Measurements from ENCODE around the gene C19orf18. TPM values are rescaled to one million over a fixed set of nuclear protein-coding genes. Genes with fewer than 3 reads are reported as not detected.
"Not testable (repeated sequence)": the region's sequence is repeated elsewhere in the genome, so short reads cannot be mapped to it uniquely, and the experiment has no call there.

The C19orf18 gene
- total RNA-seq, 1 donor from 2014 or later, result not detected

- Mint-ChIP-seq H3K36me3 (ENCODE audit: low read depth) (peaks cover 23% of the 10 kb centered on the region), H3K4me3 (no peak overlapping the region), H3K4me1 (ENCODE audit: low read depth) (no peaks in the 10 kb centered on the region), H3K9me3 (peaks cover 49% of the 10 kb centered on the region), H3K27ac (no peak overlapping the region), H3K27me3 (ENCODE audit: insufficient read depth) (no peaks in the 10 kb centered on the region)
- intact Hi-C loops (cut with micrococcal nuclease), result no loop called here
- DNase-seq (ENCODE audit: low spot score), result no peak
Measured at GRCh38 chr19:57935731-57936130, 38.6 kb downstream of the C19orf18 start.

GRCh38 chr19:57934820-57935665 is 39.3 kb downstream of the C19orf18 start, which contains the start of gene ZNF418:
TSS of gene ZNF418 (minus strand) at chr19:57935402. CDS start at chr19:57933822, 1,580 bp downstream.
- Mint-ChIP-seq H3K27ac (peak within 1 kb of the TSS; percentile 7), H3K27me3 (ENCODE audit: insufficient read depth) (no peaks in the 10 kb centered on the region), H3K9me3 (peaks cover 54% of the 10 kb centered on the region), H3K36me3 (ENCODE audit: low read depth) (peaks cover 23% of the 10 kb centered on the region), H3K4me1 (ENCODE audit: low read depth) (no peaks in the 10 kb centered on the region), H3K4me3 (peak within 1 kb of the TSS; percentile 81)
- intact Hi-C loops (cut with micrococcal nuclease), result no loop called here
- DNase-seq (ENCODE audit: low spot score), result peak; percentile 8

GRCh38 chr19:57927587-57927986 is 46.7 kb downstream of the C19orf18 start:
- H3K4me1 Mint-ChIP-seq (ENCODE audit: low read depth), result no peaks in the 10 kb centered on the region
- intact Hi-C loops (cut with micrococcal nuclease), result no loop called here
- no peak overlapping the region for H3K27ac Mint-ChIP-seq
- H3K4me3 Mint-ChIP-seq, result no peak overlapping the region
- peaks cover 4% of the 10 kb centered on the region for H3K36me3 Mint-ChIP-seq (ENCODE audit: low read depth)
- no peaks in the 10 kb centered on the region for H3K27me3 Mint-ChIP-seq (ENCODE audit: insufficient read depth)
- DNase-seq (ENCODE audit: low spot score), result no peak
- peaks cover 59% of the 10 kb centered on the region for H3K9me3 Mint-ChIP-seq

GRCh38 chr19:57916168-57916995 is 58.0 kb downstream of the C19orf18 start, which contains the start of gene ZNF417:
TSS of gene ZNF417 (minus strand) at chr19:57916592. CDS start at chr19:57916411, 181 bp downstream.
- Mint-ChIP-seq H3K4me1 (ENCODE audit: low read depth) (peaks cover 15% of the 10 kb centered on the region), H3K4me3 (peak within 1 kb of the TSS; percentile 91), H3K9me3 (peaks cover 59% of the 10 kb centered on the region), H3K27ac (peak within 1 kb of the TSS; percentile 92), H3K36me3 (ENCODE audit: low read depth) (peaks cover 48% of the 10 kb centered on the region)
- DNase-seq (ENCODE audit: low spot score), result peak; percentile 82
- intact Hi-C loops (cut with micrococcal nuclease), result loop anchor here (1.0 to 2.0 kb wide), 13 partner anchors 27 to 510 kb away; partner anchors contain the start of genes ZNF134, ZNF17, ZNF256 and ZNF416
- not testable (repeated sequence) for H3K27me3 Mint-ChIP-seq (ENCODE audit: insufficient read depth)

- no peaks in the 10 kb centered on the region for H3K27me3 Mint-ChIP-seq (ENCODE audit: insufficient read depth)
- peaks cover 53% of the 10 kb centered on the region for H3K9me3 Mint-ChIP-seq
- peaks cover 58% of the 10 kb centered on the region for H3K36me3 Mint-ChIP-seq (ENCODE audit: low read depth)
- intact Hi-C loops (cut with micrococcal nuclease), result no loop called here
- no peak overlapping the region for H3K27ac Mint-ChIP-seq
- no peak for DNase-seq (ENCODE audit: low spot score)
- peak overlapping the region; percentile 91 for H3K4me3 Mint-ChIP-seq
- H3K4me1 Mint-ChIP-seq (ENCODE audit: low read depth), result peaks cover 15% of the 10 kb centered on the region
Measured at GRCh38 chr19:57914531-57914930, 59.8 kb downstream of the C19orf18 start.

Other genes starting within 250 kb of the C19orf18 start
- gene ZNF671, start 246.9 kb downstream of the C19orf18 start, total RNA-seq, result 4.9 and 5.5 TPM in 2 replicates
- 6.8 and 6.9 TPM in 2 replicates for gene ZNF776, start 227.7 kb downstream of the C19orf18 start, total RNA-seq
- 13.6 and 13.8 TPM in 2 replicates for gene ZNF586, start 204.9 kb downstream of the C19orf18 start, total RNA-seq
- 9.0 and 10.7 TPM in 2 replicates for gene ZNF552, start 159.6 kb downstream of the C19orf18 start, total RNA-seq
- 25.1 and 26.7 TPM in 2 replicates for gene ZNF587B, start 144.2 kb downstream of the C19orf18 start, total RNA-seq
- 29.4 and 29.6 TPM in 2 replicates for gene ZNF587, start 124.7 kb downstream of the C19orf18 start, total RNA-seq
- 14.1 and 15.7 TPM in 2 replicates for gene ZNF814, start 85.5 kb downstream of the C19orf18 start, total RNA-seq
- gene ZNF417, start 57.9 kb downstream of the C19orf18 start, total RNA-seq, result 10.9 and 11.6 TPM in 2 replicates
- 0.70 and 3.6 TPM in 2 replicates for gene ZNF418, start 39.1 kb downstream of the C19orf18 start, total RNA-seq
- gene ZNF256, start 26.8 kb downstream of the C19orf18 start, total RNA-seq, result 2.5 and 3.4 TPM in 2 replicates
- gene ZNF606, start 28.3 kb upstream of the C19orf18 start, total RNA-seq, result 6.3 and 6.4 TPM in 2 replicates
- gene ZSCAN1, start 59.5 kb upstream of the C19orf18 start, total RNA-seq, result not detected in 2 replicates
- 0.05 and 0.16 TPM in 2 replicates for gene ZNF135, start 84.7 kb upstream of the C19orf18 start, total RNA-seq
- gene ZSCAN18, start 123.7 kb upstream of the C19orf18 start, total RNA-seq, result 2.0 and 2.3 TPM in 2 replicates
- 1.6 and 1.9 TPM in 2 replicates for gene ZNF329, start 176.3 kb upstream of the C19orf18 start, total RNA-seq
- gene ZNF274, start 208.5 kb upstream of the C19orf18 start, total RNA-seq, result 18.2 and 21.2 TPM in 2 replicates